H9 (cell line): ENCODE data around the gene FANCE. TPM values are rescaled to one million over a fixed set of nuclear protein-coding genes. Genes with fewer than 3 reads are reported as not detected.

Experiments
- DNase-seq: peaks from one replicate; pipeline ENCODE4 v3.0.0-alpha.2; 2017
- H2AFZ ChIP-seq: one replicate; pipeline ENCODE4 v1.6.1; 2013; ENCODE audit warnings: mild to moderate bottlenecking, low read length, control low read depth, moderate library complexity
- H2AK5ac ChIP-seq: 2 replicates; pipeline ENCODE4 v1.6.1; 2013; ENCODE audit warnings: low read length, control low read depth, mixed read lengths; ENCODE audit not compliant: insufficient read length
- H2BK120ac ChIP-seq: one replicate; pipeline ENCODE4 v1.6.1; 2013; ENCODE audit warnings: low read depth, mild to moderate bottlenecking, low read length, control low read depth, inconsistent platforms; ENCODE audit not compliant: poor library complexity, severe bottlenecking
- H2BK12ac ChIP-seq: 2 replicates; pipeline ENCODE4 v1.6.1; 2013; ENCODE audit warnings: low read length, control low read depth, mixed read lengths, low read depth; ENCODE audit not compliant: insufficient read length
- H2BK15ac ChIP-seq: 2 replicates; pipeline ENCODE4 v1.6.1; 2013; ENCODE audit warnings: low read depth, low read length, control low read depth
- H2BK20ac ChIP-seq: one replicate; pipeline ENCODE4 v1.6.1; 2013; ENCODE audit warnings: low read depth, mild to moderate bottlenecking, low read length, control low read depth, inconsistent platforms; ENCODE audit not compliant: poor library complexity, severe bottlenecking
- H2BK5ac ChIP-seq: 2 replicates; pipeline ENCODE4 v1.6.1; 2013; ENCODE audit warnings: low read length, control low read depth, mixed read lengths; ENCODE audit not compliant: insufficient read length
- H3K14ac ChIP-seq: 2 replicates; pipeline ENCODE4 v1.6.1; 2013; ENCODE audit warnings: low read length, control low read depth; ENCODE audit not compliant: insufficient read depth
- H3K18ac ChIP-seq: 2 replicates; pipeline ENCODE4 v1.6.1; 2013; ENCODE audit warnings: low read depth, mild to moderate bottlenecking, mixed read lengths, low read length, control low read depth; ENCODE audit not compliant: insufficient read length
- H3K23ac ChIP-seq: 2 replicates; pipeline ENCODE4 v1.6.1; 2013; ENCODE audit warnings: low read length, control low read depth, mixed read lengths, low read depth; ENCODE audit not compliant: insufficient read length
- H3K23me2 ChIP-seq: 2 replicates; pipeline ENCODE4 v1.6.1; 2013; ENCODE audit warnings: low read depth, mild to moderate bottlenecking, mixed read lengths, low read length, control low read depth; ENCODE audit not compliant: insufficient read length, poor library complexity, severe bottlenecking
- H3K27ac ChIP-seq: 2 replicates; pipeline ENCODE4 v1.5.1; 2013; ENCODE audit warnings: low read length, control low read depth, mixed read lengths, low read depth; ENCODE audit not compliant: insufficient read length
- H3K27me3 ChIP-seq: 2 replicates; pipeline ENCODE4 v1.6.1; 2013; ENCODE audit warnings: low read length, control low read depth, inconsistent platforms; ENCODE audit not compliant: insufficient read depth
- H3K4ac ChIP-seq: 2 replicates; pipeline ENCODE4 v1.6.1; 2013; ENCODE audit warnings: low read depth, mild to moderate bottlenecking, control low read depth, inconsistent platforms, low read length, moderate library complexity
- H3K4me1 ChIP-seq: 2 replicates; pipeline ENCODE4 v1.6.1; 2013; ENCODE audit warnings: low read length, control low read depth, inconsistent platforms; ENCODE audit not compliant: insufficient read depth
- H3K4me2 ChIP-seq: 2 replicates; pipeline ENCODE4 v1.6.1; 2013; ENCODE audit warnings: low read length, control low read depth, mixed read lengths; ENCODE audit not compliant: insufficient read length, insufficient read depth
- H3K56ac ChIP-seq: 2 replicates; pipeline ENCODE4 v1.6.1; 2013; ENCODE audit warnings: low read depth, mild to moderate bottlenecking, mixed read lengths, low read length, control low read depth; ENCODE audit not compliant: insufficient read length
- H3K79me1 ChIP-seq: 2 replicates; pipeline ENCODE4 v1.6.1; 2013; ENCODE audit warnings: low read depth, mild to moderate bottlenecking, moderate library complexity, low read length, control low read depth, inconsistent platforms; ENCODE audit not compliant: insufficient read depth, poor library complexity, severe bottlenecking
- H3K79me2 ChIP-seq: 2 replicates; pipeline ENCODE4 v1.6.1; 2013; ENCODE audit warnings: low read length, control low read depth, inconsistent platforms; ENCODE audit not compliant: insufficient read depth
- H3K9ac ChIP-seq: 2 replicates; pipeline ENCODE4 v1.6.1; 2013; ENCODE audit warnings: low read length, control low read depth, mixed read lengths; ENCODE audit not compliant: insufficient read length; ENCODE audit errors: extremely low read depth
- H3K9me3 ChIP-seq: one replicate; pipeline ENCODE4 v1.6.1; 2013; ENCODE audit warnings: low read depth, low read length, inconsistent platforms; ENCODE audit not compliant: control insufficient read depth
- H3T11ph ChIP-seq: one replicate; pipeline ENCODE4 v1.6.1; 2013; ENCODE audit warnings: mild to moderate bottlenecking, low read length, control low read depth, inconsistent platforms
- H4K20me1 ChIP-seq: one replicate; pipeline ENCODE4 v1.6.1; 2013; ENCODE audit not compliant: control insufficient read depth, insufficient read length, insufficient read depth
- H4K5ac ChIP-seq: 2 replicates; pipeline ENCODE4 v1.6.1; 2013; ENCODE audit warnings: low read depth, mild to moderate bottlenecking, mixed read lengths, low read length, control low read depth; ENCODE audit not compliant: insufficient read length
- H4K8ac ChIP-seq: replicated peaks from 2 replicates; pipeline ENCODE4 v1.6.1; 2013; ENCODE audit warnings: low read length, control low read depth, mixed read lengths, low read depth; ENCODE audit not compliant: insufficient read length
- H4K91ac ChIP-seq: 2 replicates; pipeline ENCODE4 v1.6.1; 2013; ENCODE audit warnings: low read depth, mild to moderate bottlenecking, moderate library complexity, mixed read lengths, low read length, control low read depth; ENCODE audit not compliant: insufficient read length
- H3K27ac Mint-ChIP-seq, 3 experiments: 2 replicates in 2 of 3; 3 replicates in 1 of 3; pipeline ENCODE4 v1.8.0; 2020 to 2021; ENCODE audit warnings: mixed read lengths in 3 of 3, mild to moderate bottlenecking in 1 of 3, moderate library complexity in 1 of 3
- H3K27me3 Mint-ChIP-seq: 2 replicates; pipeline ENCODE4 v1.8.0; 2021; ENCODE audit warnings: low read depth, mild to moderate bottlenecking, moderate library complexity, mixed read lengths
- H3K36me3 Mint-ChIP-seq, 3 experiments: 2 replicates in 2 of 3; 3 replicates in 1 of 3; pipeline ENCODE4 v1.8.0; 2020 to 2021; ENCODE audit warnings: low read depth in 3 of 3, mixed read lengths in 3 of 3; ENCODE audit not compliant: insufficient read depth in 1 of 3
- H3K4me1 Mint-ChIP-seq, 2 experiments: 2 replicates each; pipeline ENCODE4 v1.8.0; 2020; ENCODE audit warnings: mixed read lengths in 2 of 2
- H3K4me3 Mint-ChIP-seq, 2 experiments: 2 replicates in 1 of 2; 3 replicates in 1 of 2; pipeline ENCODE4 v1.8.0; 2020 to 2021; ENCODE audit warnings: mild to moderate bottlenecking in 2 of 2, mixed read lengths in 2 of 2, moderate library complexity in 1 of 2
- H3K9me3 Mint-ChIP-seq, 2 experiments: 2 replicates in 1 of 2; 3 replicates in 1 of 2; pipeline ENCODE4 v1.8.0; 2020; ENCODE audit warnings: mild to moderate bottlenecking in 2 of 2, mixed read lengths in 2 of 2, moderate library complexity in 1 of 2
- WGBS: extraction: QIAGEN DNeasy Blood & Tissue Kit; methylation state at CpG from one replicate; pipeline ENCODE4 v1.1.7; 2013; ENCODE audit warnings: missing lambda C conversion rate, low lambda C conversion rate, mixed read lengths; ENCODE audit not compliant: insufficient read length; ENCODE audit errors: extremely low coverage; 5-methylcytosine and 5-hydroxymethylcytosine counted together
- total RNA-seq: library from RNA; stranded (reverse); gene quantifications from 2 replicates; pipeline ENCODE4 v1.2.1, GENCODE V29; 2021
- TF ChIP-seq, protein P1 (sequence below): fragments of 200-600 bp; sonication (generic); conservative IDR thresholded peaks from 3 replicates; pipeline ENCODE4 v1.8.0; 2021; ENCODE audit warnings: antibody characterized with exemption, mild to moderate bottlenecking

Gene FANCE
- total RNA-seq, 1 experiment from 2014 or later: 8.4 TPM

DNA sequence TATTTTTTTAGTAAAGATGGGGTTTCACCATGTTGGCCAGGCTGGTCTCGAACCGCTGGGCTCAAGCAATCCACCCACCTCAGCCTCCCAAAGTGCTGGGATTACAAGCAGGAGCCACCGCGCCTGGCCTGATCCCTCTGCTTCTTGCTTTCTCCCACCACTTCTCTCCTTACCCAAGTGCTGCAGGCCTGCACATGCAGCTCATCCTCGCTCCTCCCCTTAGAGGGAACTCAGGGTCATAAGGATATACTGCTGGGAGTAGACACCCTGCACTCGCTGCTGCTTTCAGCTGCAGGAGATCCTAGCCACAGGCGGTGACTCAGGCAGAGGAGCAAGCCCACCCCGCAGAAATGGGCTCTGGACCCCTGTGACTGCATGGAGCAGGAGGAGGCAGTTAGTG is 40.0 kb upstream of the FANCE start:
- peaks cover 11 to 13% of the 10 kb centered on the region in 2 experiments for H3K4me1 Mint-ChIP-seq
- no peak overlapping the region for H3K14ac ChIP-seq

More for the DNA sequence above, 40.0 kb upstream of the FANCE start:
- Histone ChIP-seq H3K18ac (no peak overlapping the region), H4K8ac (no peak overlapping the region), H2BK120ac (no peak overlapping the region), H2BK12ac (no peak overlapping the region), H3T11ph (no peak overlapping the region), H3K23ac (no peak overlapping the region), H2BK15ac (no peak overlapping the region), H4K5ac (no peak overlapping the region), H3K79me2 (no peaks in the 10 kb centered on the region), H2BK5ac (no peak overlapping the region), H3K27me3 (no peaks in the 10 kb centered on the region), H2BK20ac (no peak overlapping the region), H2AK5ac (no peak overlapping the region), H4K91ac (no peak overlapping the region), H3K56ac (no peak overlapping the region), H3K9me3 (no peaks in the 10 kb centered on the region), H4K20me1 (no peaks in the 10 kb centered on the region), H3K4me1 (no peaks in the 10 kb centered on the region), H3K23me2 (no peaks in the 10 kb centered on the region), H2AFZ (no peak overlapping the region), H3K4me2 (no peak overlapping the region), H3K4ac (no peak overlapping the region), H3K27ac (no peak overlapping the region), H3K9ac (no peak overlapping the region), H3K79me1 (no peaks in the 10 kb centered on the region)
- Mint-ChIP-seq H3K27ac (no peak overlapping the region; a peak in 1 of 7 replicates), H3K9me3 (no peaks in the 10 kb centered on the region), H3K27me3 (no peaks in the 10 kb centered on the region), H3K36me3 (peaks cover 2 to 7% (median 7%) of the 10 kb centered on the region in 3 experiments; a peak in 6 of 7 replicates), H3K4me3 (no peak overlapping the region)
- WGBS: no CpG with 5 or more reads among the region's 8 CpGs
- TF ChIP-seq, protein P1, sequence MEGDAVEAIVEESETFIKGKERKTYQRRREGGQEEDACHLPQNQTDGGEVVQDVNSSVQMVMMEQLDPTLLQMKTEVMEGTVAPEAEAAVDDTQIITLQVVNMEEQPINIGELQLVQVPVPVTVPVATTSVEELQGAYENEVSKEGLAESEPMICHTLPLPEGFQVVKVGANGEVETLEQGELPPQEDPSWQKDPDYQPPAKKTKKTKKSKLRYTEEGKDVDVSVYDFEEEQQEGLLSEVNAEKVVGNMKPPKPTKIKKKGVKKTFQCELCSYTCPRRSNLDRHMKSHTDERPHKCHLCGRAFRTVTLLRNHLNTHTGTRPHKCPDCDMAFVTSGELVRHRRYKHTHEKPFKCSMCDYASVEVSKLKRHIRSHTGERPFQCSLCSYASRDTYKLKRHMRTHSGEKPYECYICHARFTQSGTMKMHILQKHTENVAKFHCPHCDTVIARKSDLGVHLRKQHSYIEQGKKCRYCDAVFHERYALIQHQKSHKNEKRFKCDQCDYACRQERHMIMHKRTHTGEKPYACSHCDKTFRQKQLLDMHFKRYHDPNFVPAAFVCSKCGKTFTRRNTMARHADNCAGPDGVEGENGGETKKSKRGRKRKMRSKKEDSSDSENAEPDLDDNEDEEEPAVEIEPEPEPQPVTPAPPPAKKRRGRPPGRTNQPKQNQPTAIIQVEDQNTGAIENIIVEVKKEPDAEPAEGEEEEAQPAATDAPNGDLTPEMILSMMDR: no peak
- no peak for DNase-seq
